SK-N-SH (cell line): ENCODE measurements around the gene APP. TPM values are rescaled to one million over a fixed set of nuclear protein-coding genes. Genes with fewer than 3 reads are reported as not detected.

ENCODE experiments used
- CTCF ChIA-PET: fragments of 300-600, 350-600 bp; formaldehyde crosslinking; extraction: SDS; loops from one replicate; lab custom pipeline; 2021; lab: Yijun Ruan, JAX
- POLR2A ChIA-PET: fragments of 350-600 bp; sonication (Branson Sonifier 250); formaldehyde crosslinking; extraction: SDS; loops from one replicate; lab custom pipeline; 2020; ENCODE audit warnings: antibody characterized with exemption, inconsistent platforms; lab: Yijun Ruan, JAX
- DNase-seq: peaks from one replicate; pipeline ENCODE4 v3.0.0; 2012
- H2AFZ ChIP-seq: fragments of 200-600 bp; sonication (generic); 2 replicates; pipeline ENCODE4 v1.8.1; 2016; ENCODE audit warnings: antibody characterized with exemption, mild to moderate bottlenecking, low read depth
- H3F3A ChIP-seq: fragments of 200-600 bp; sonication (generic); replicated peaks from 2 replicates; pipeline ENCODE3; 2016; ENCODE audit warnings: antibody characterized with exemption, mild to moderate bottlenecking; ENCODE audit not compliant: insufficient read depth
- H3K27ac ChIP-seq, 2 experiments: fragments of 200-500 bp in 1 of 2; fragments of 200-600 bp in 1 of 2; sonication (Bioruptor generic) in 1 of 2; sonication (generic), shearing (Covaris generic) in 1 of 2; 2 replicates each; pipeline versions ENCODE4 v1.5.1 to v1.6.1; 2014 to 2016; ENCODE audit warnings: low read depth in 2 of 2, inconsistent platforms in 1 of 2, low read length in 1 of 2, mild to moderate bottlenecking in 1 of 2, mixed read lengths in 1 of 2
- H3K27me3 ChIP-seq: fragments of 200-600 bp; sonication (generic), shearing (Covaris generic); 2 replicates; pipeline ENCODE4 v1.6.1; 2016; ENCODE audit warnings: mixed run types; ENCODE audit not compliant: insufficient read depth
- H3K36me3 ChIP-seq, 2 experiments: fragments of 200-500 bp in 1 of 2; fragments of 200-600 bp in 1 of 2; sonication (Bioruptor generic) in 1 of 2; sonication (generic) in 1 of 2; replicated peaks in 1 of 2; 2 replicates each; pipeline versions ENCODE3 to v1.5.1; 2014 to 2016; ENCODE audit warnings: low read length in 1 of 2, mild to moderate bottlenecking in 1 of 2; ENCODE audit not compliant: insufficient read depth in 2 of 2, control insufficient read depth in 1 of 2
- H3K4me1 ChIP-seq, 2 experiments: fragments of 200-500 bp in 1 of 2; fragments of 200-600 bp in 1 of 2; sonication (Bioruptor generic) in 1 of 2; sonication (generic), shearing (Covaris generic) in 1 of 2; 2 replicates each; pipeline versions ENCODE4 v1.5.1 to v1.6.1; 2014 to 2016; ENCODE audit warnings: low read depth in 1 of 2, low read length in 1 of 2, mixed run types in 1 of 2; ENCODE audit not compliant: insufficient read depth in 2 of 2, control insufficient read depth in 1 of 2
- H3K4me2 ChIP-seq: fragments of 200-600 bp; sonication (generic), shearing (Covaris generic); 2 replicates; pipeline ENCODE4 v1.6.1; 2017; ENCODE audit warnings: mixed run types
- H3K4me3 ChIP-seq, 2 experiments: fragments of 200-500 bp in 1 of 2; fragments of 200-600 bp in 1 of 2; sonication (Bioruptor generic) in 1 of 2; sonication (generic), shearing (Covaris generic) in 1 of 2; 2 replicates each; pipeline versions ENCODE4 v1.5.1 to v1.8.1; 2014 to 2016; ENCODE audit warnings: low read depth in 2 of 2, inconsistent platforms in 1 of 2, low read length in 1 of 2, mild to moderate bottlenecking in 1 of 2, mixed read lengths in 1 of 2, moderate library complexity in 1 of 2
- H3K79me2 ChIP-seq: fragments of 200-600 bp; sonication (generic); 2 replicates; pipeline ENCODE4 v1.8.1; 2017; ENCODE audit warnings: mild to moderate bottlenecking; ENCODE audit not compliant: insufficient read depth
- H3K9ac ChIP-seq: fragments of 200-600 bp; sonication (generic); 2 replicates; pipeline ENCODE4 v1.6.1; 2017; ENCODE audit warnings: mixed run types
- H3K9me2 ChIP-seq: fragments of 200-600 bp; sonication (generic); 2 replicates; pipeline ENCODE4 v1.6.1; 2017; ENCODE audit warnings: mixed run types
- H3K9me3 ChIP-seq: fragments of 200-600 bp; sonication (generic); 2 replicates; pipeline ENCODE4 v1.6.1; 2017; ENCODE audit warnings: mixed run types, mild to moderate bottlenecking, moderate library complexity
- H4K20me1 ChIP-seq: fragments of 200-600 bp; sonication (generic); 2 replicates; pipeline ENCODE4 v1.6.1; 2017; ENCODE audit warnings: mild to moderate bottlenecking, mixed run types; ENCODE audit not compliant: insufficient read depth
- CTCF ChIP-seq: fragments of 200-600 bp; sonication (generic); IDR thresholded peaks from 2 replicates; pipeline ENCODE4 v1.6.1; 2017; ENCODE audit warnings: antibody characterized with exemption, mild to moderate bottlenecking, moderate library complexity
- EZH2phosphoT487 ChIP-seq: fragments of 200-600 bp; sonication (generic); IDR thresholded peaks from 2 replicates; pipeline ENCODE4 v1.6.1; 2017; ENCODE audit warnings: low read depth, mixed run types, mild to moderate bottlenecking, antibody characterized with exemption, moderate library complexity, borderline replicate concordance
- FOXJ3 ChIP-seq: sonication (generic); formaldehyde crosslinking; IDR thresholded peaks from 2 replicates; pipeline ENCODE4 v1.5.1; 2020; ENCODE audit warnings: mild to moderate bottlenecking, missing genetic modification reagents
- GATA2 ChIP-seq: sonication (generic); formaldehyde crosslinking; IDR thresholded peaks from 2 replicates; pipeline ENCODE4 v1.5.0; 2020; ENCODE audit warnings: mild to moderate bottlenecking, missing genetic modification reagents
- JUND ChIP-seq: IDR thresholded peaks from 2 replicates; pipeline ENCODE4 v1.4.0; 2012
- MEF2A ChIP-seq: IDR thresholded peaks from 2 replicates; pipeline ENCODE4 v1.4.0; 2012; ENCODE audit warnings: low read depth, borderline replicate concordance
- MXI1 ChIP-seq: IDR thresholded peaks from 2 replicates; pipeline ENCODE4 v1.6.1; 2012; ENCODE audit warnings: mild to moderate bottlenecking, low read depth, low read length, improper control_type of control experiment
- NFIC ChIP-seq: IDR thresholded peaks from 2 replicates; pipeline ENCODE4 v1.4.0; 2012; ENCODE audit warnings: borderline replicate concordance
- NRF1 ChIP-seq: IDR thresholded peaks from 2 replicates; pipeline ENCODE4 v1.6.1; 2012; ENCODE audit warnings: low read depth, mild to moderate bottlenecking, low read length
- PBX3 ChIP-seq: IDR thresholded peaks from 2 replicates; pipeline ENCODE4; 2012
- POLR2AphosphoS5 ChIP-seq: IDR thresholded peaks from 2 replicates; pipeline ENCODE4 v1.6.1; 2012; ENCODE audit warnings: low read depth, low read length
- RCOR1 ChIP-seq: fragments of 150-350 bp; IDR thresholded peaks from 2 replicates; pipeline ENCODE4 v1.6.1; 2017; ENCODE audit warnings: antibody characterized with exemption, low read length
- RXRA ChIP-seq: IDR thresholded peaks from 2 replicates; pipeline ENCODE4 v1.4.0; 2012; ENCODE audit warnings: low read depth, mild to moderate bottlenecking, borderline replicate concordance
- SIN3A ChIP-seq: IDR thresholded peaks from 2 replicates; pipeline ENCODE4 v1.6.1; 2012; ENCODE audit warnings: low read depth, mild to moderate bottlenecking, low read length, moderate library complexity, borderline replicate concordance
- TCF12 ChIP-seq: IDR thresholded peaks from 2 replicates; pipeline ENCODE4 v1.4.0; 2012
- USF1 ChIP-seq: IDR thresholded peaks from 2 replicates; pipeline ENCODE4 v1.4.0; 2012; ENCODE audit warnings: low read depth, borderline replicate concordance
- WGBS: methylation state at CpG from one replicate; pipeline ENCODE4 v1.1.6; 2017; ENCODE audit warnings: low lambda C conversion rate; 5-methylcytosine and 5-hydroxymethylcytosine counted together
- polyA plus RNA-seq, 3 experiments: library from polyadenylated mRNA; depleted of rRNA; stranded (reverse); fragments of >200 nt; gene quantifications; 2 replicates each; pipeline ENCODE4 v1.2.3, GENCODE V29; 2012
- TF ChIP-seq, protein P1 (sequence below): fragments of 150-350 bp; IDR thresholded peaks from 2 replicates; pipeline ENCODE4 v1.6.1; 2016; ENCODE audit warnings: mild to moderate bottlenecking, low read depth, low read length

APP gene
- polyA plus RNA-seq, 1 of the 3 experiments (the other 2 are of a cell fraction), result 780 TPM

GRCh38 chr21:26140926-26141325, 29.6 kb downstream of the APP start (continued):
- no peak for TF ChIP-seq EZH2phosphoT487
- no peak for TF ChIP-seq RXRA
- no peak for TF ChIP-seq SIN3A
- no peak for TF ChIP-seq CTCF
- no peak for TF ChIP-seq TCF12
- TF ChIP-seq, protein P1, sequence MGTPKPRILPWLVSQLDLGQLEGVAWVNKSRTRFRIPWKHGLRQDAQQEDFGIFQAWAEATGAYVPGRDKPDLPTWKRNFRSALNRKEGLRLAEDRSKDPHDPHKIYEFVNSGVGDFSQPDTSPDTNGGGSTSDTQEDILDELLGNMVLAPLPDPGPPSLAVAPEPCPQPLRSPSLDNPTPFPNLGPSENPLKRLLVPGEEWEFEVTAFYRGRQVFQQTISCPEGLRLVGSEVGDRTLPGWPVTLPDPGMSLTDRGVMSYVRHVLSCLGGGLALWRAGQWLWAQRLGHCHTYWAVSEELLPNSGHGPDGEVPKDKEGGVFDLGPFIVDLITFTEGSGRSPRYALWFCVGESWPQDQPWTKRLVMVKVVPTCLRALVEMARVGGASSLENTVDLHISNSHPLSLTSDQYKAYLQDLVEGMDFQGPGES, result no peak
- no peak for TF ChIP-seq PBX3
- no peak for TF ChIP-seq RCOR1
- no peak for TF ChIP-seq FOXJ3

DNA sequence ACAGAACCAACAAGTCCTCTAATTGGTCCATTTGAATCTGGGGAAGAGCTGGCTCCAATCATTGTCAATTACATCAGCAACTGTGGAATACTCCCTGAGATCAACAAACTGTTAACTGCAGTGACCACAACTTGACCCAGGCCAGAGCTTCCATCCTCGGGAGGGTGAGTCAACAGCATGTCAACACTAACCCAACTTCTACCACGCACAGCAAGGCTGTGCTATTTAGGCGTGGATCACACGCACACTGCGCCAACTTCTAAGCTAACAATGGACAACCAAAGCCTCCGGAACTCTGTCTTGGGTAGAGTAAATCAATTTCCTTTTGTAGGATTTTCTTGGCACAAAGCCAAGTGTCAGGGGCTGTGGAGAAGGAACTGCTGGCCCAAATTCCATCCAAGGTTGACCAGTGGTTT, 30.4 kb downstream of the APP start:
- TF ChIP-seq GATA2 (CRISPR knock-in tag) (no peak), TCF12 (peak; percentile 28; the same call in 1 of the 2 replicates), SIN3A (no peak), JUND (peak; percentile 32; the same call in 1 of the 2 replicates), POLR2AphosphoS5 (no peak), CTCF (no peak), NRF1 (no peak), MEF2A (no peak), PBX3 (0 out of 2 replicates have a peak, but pooled peaks have one; percentile 27), RXRA (peak; percentile 86; the same call in 1 of the 2 replicates), MXI1 (no peak), NFIC (peak; percentile 87), USF1 (no peak)
- TF ChIP-seq, protein P1, result no peak
- Histone ChIP-seq H3K79me2 (peaks cover 86% of the 10 kb centered on the region), H3K4me1 (peaks cover 6 to 15% of the 10 kb centered on the region in 2 experiments; a peak in 3 of 4 replicates), H2AFZ (no peak overlapping the region), H3K36me3 (peaks cover 2 to 8% of the 10 kb centered on the region in 2 experiments), H3K9ac (no peak overlapping the region), H3K9me3 (no peaks in the 10 kb centered on the region), H3F3A (no peaks in the 10 kb centered on the region), H3K27ac (peak overlapping the region in 1 of 2 experiments; percentile 51; a peak in 2 of 4 replicates), H4K20me1 (peaks cover 5% of the 10 kb centered on the region; the same call in 1 of the 2 replicates), H3K9me2 (no peaks in the 10 kb centered on the region), H3K27me3 (no peaks in the 10 kb centered on the region), H3K4me3 (no peak overlapping the region), H3K4me2 (0 out of 2 replicates have a peak overlapping the region, but pooled peaks have one; percentile 2)
- POLR2A ChIA-PET, result no interaction called here
- CTCF ChIA-PET, result no interaction called here
- 56% methylated on average over 6 of the region's 6 CpGs for WGBS
- DNase-seq, result no peak
